ENCODE data around the gene JPH2. TPM values are rescaled to one million over a fixed set of nuclear protein-coding genes. Genes with fewer than 3 reads are reported as not detected.

JPH2 gene
- total and polyA plus RNA-seq, 3 experiments from 2014 or later: not detected

DNA sequence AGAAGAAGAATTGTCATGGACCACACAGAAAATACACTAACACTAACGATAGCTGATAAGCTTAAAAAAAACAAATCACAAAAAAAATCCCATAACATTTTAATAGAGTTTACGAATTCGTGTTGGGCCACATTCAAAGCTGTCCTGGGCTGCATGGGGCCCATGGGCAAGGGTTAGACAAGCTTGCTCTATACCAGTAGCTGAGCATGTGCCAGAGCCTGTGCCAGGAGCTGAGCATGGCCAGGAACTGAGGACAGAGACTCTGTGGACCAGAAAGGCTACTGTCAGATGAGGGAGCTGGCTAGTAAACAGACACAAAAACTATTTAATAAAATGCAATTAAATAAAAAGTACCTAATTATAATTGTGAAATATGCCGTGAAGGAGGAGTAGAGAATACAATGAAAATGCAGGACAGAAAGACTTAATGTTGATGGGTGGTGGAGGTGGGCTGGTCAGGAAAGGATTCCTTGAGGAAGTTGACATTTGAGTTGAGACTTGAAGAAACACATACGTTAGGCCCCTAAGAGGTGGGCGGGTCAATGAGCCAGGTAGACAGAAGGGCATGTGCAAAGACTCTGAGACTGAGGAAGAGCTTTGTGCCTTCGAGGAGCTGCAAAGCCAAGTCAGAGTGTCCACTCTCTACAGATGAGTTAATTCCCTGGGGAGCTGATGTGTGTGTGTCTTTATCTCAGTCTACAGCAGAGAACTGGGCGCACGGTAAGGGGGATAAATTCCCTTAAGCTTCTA lies 66.1 kb downstream of the JPH2 start:
- no peak for DNase-seq
- Mint-ChIP-seq H3K4me1 (peaks cover 0 to 1% (median 0%) of the 10 kb centered on the region in 3 donors), H3K27ac (no peak overlapping the region), H3K27me3 (peaks cover 26 to 57% of the 10 kb centered on the region in 2 donors), H3K36me3 (no peaks in the 10 kb centered on the region), H3K4me3 (no peak overlapping the region), H3K9me3 (no peaks in the 10 kb centered on the region)
- Histone ChIP-seq H3K27ac (ENCODE audit: low read depth, low read length) (no peak overlapping the region), H3K9me3 (ENCODE audit: low read length) (no peaks in the 10 kb centered on the region), H3K4me3 (ENCODE audit: low read length) (no peak overlapping the region), H3K27me3 (ENCODE audit: insufficient read depth, low read length, poor library complexity, severe bottlenecking) (peaks cover 5% of the 10 kb centered on the region), H3K36me3 (ENCODE audit: insufficient read depth, low read length) (no peaks in the 10 kb centered on the region), H3K4me1 (ENCODE audit: insufficient read depth, low read length) (no peaks in the 10 kb centered on the region)
- ChIA-PET CTCF (no interaction called here), POLR2A (interaction anchor here (0.5 kb wide), 1 partner anchor 488 kb away, joined by 3 read pairs; no protein-coding TSS in a partner anchor)

- Histone ChIP-seq H3K4me3 (ENCODE audit: low read length) (no peak overlapping the region), H3K27me3 (ENCODE audit: insufficient read depth, low read length, poor library complexity, severe bottlenecking) (peaks cover 8% of the 10 kb centered on the region), H3K27ac (ENCODE audit: low read depth, low read length) (no peak overlapping the region), H3K9me3 (ENCODE audit: low read length) (no peaks in the 10 kb centered on the region), H3K4me1 (ENCODE audit: insufficient read depth, low read length) (no peaks in the 10 kb centered on the region), H3K36me3 (ENCODE audit: insufficient read depth, low read length) (no peaks in the 10 kb centered on the region)
- Mint-ChIP-seq H3K9me3 (no peaks in the 10 kb centered on the region), H3K4me1 (peaks cover 0 to 1% (median 0%) of the 10 kb centered on the region in 3 donors), H3K36me3 (no peaks in the 10 kb centered on the region), H3K4me3 (no peak overlapping the region), H3K27ac (no peak overlapping the region), H3K27me3 (peaks cover 33 to 63% of the 10 kb centered on the region in 2 donors)
- no peak for DNase-seq
- ChIA-PET CTCF (interaction anchor here (1.3 to 2.4 kb wide), 2 partner anchors 37 to 71 kb away, joined by 3 to 14 read pairs; no protein-coding TSS in a partner anchor), POLR2A (no interaction called here)
These were observed 68.6 kb downstream of the JPH2 start for GRCh38 chr20:44118185-44119033.

GRCh38 chr20:44117296-44118184 lies 69.4 kb downstream of the JPH2 start:
- ChIA-PET POLR2A (no interaction called here), CTCF (interaction anchor here (0.6 to 2.4 kb wide), 3 partner anchors 11 to 72 kb away, joined by 3 to 14 read pairs (median 3); no protein-coding TSS in a partner anchor)
- no peaks in the 10 kb centered on the region for H3K9me3 Mint-ChIP-seq
- Histone ChIP-seq H3K4me1 (ENCODE audit: insufficient read depth, low read length) (no peaks in the 10 kb centered on the region), H3K27me3 (ENCODE audit: insufficient read depth, low read length, poor library complexity, severe bottlenecking) (peaks cover 8% of the 10 kb centered on the region), H3K27ac (ENCODE audit: low read depth, low read length) (no peak overlapping the region), H3K9me3 (ENCODE audit: low read length) (no peaks in the 10 kb centered on the region), H3K4me3 (ENCODE audit: low read length) (no peak overlapping the region), H3K36me3 (ENCODE audit: insufficient read depth, low read length) (no peaks in the 10 kb centered on the region)
- H3K4me3 Mint-ChIP-seq: no peak overlapping the region
- peaks cover 0 to 1% (median 0%) of the 10 kb centered on the region in 3 donors for H3K4me1 Mint-ChIP-seq
- peaks cover 25 to 60% of the 10 kb centered on the region in 2 donors for H3K27me3 Mint-ChIP-seq
- H3K36me3 Mint-ChIP-seq: no peaks in the 10 kb centered on the region
- no peak for DNase-seq
- H3K27ac Mint-ChIP-seq: no peak overlapping the region

GRCh38 chr20:44115762-44116644 lies 71.0 kb downstream of the JPH2 start:
- Histone ChIP-seq H3K27ac (ENCODE audit: low read depth, low read length) (no peak overlapping the region), H3K9me3 (ENCODE audit: low read length) (no peaks in the 10 kb centered on the region), H3K36me3 (ENCODE audit: insufficient read depth, low read length) (no peaks in the 10 kb centered on the region), H3K27me3 (ENCODE audit: insufficient read depth, low read length, poor library complexity, severe bottlenecking) (peaks cover 8% of the 10 kb centered on the region), H3K4me1 (ENCODE audit: insufficient read depth, low read length) (no peaks in the 10 kb centered on the region), H3K4me3 (ENCODE audit: low read length) (no peak overlapping the region)
- POLR2A ChIA-PET: no interaction called here
- Mint-ChIP-seq H3K27ac (no peak overlapping the region), H3K9me3 (no peaks in the 10 kb centered on the region), H3K27me3 (peaks cover 36 to 56% of the 10 kb centered on the region in 2 donors), H3K4me3 (no peak overlapping the region), H3K36me3 (no peaks in the 10 kb centered on the region), H3K4me1 (peaks cover 0 to 1% (median 0%) of the 10 kb centered on the region in 3 donors)
- DNase-seq: no peak
- CTCF ChIA-PET: interaction anchor here (2.4 kb wide), 1 partner anchor 74 kb away, joined by 14 read pairs; no protein-coding TSS in a partner anchor

DNA sequence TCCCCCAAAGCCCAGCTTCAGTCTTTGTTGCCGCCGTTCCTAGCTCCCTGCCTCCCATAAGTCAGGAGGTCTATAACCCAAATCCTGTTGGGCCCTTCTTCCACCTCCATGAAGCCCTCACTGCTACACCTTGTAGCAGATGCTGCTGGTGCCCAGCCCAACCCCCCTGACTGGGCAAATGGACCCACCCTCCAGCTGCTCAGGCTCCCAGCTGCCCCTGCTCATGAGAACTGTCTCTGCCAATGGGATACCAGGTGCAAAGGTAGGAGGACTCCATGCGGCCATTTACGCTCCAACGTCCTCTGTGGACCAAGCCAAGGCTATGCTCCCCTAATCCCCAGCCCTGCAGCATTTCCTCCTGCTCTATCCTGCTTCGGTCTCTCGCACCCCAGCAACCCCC lies 71.8 kb downstream of the JPH2 start:
- peaks cover 40 to 60% of the 10 kb centered on the region in 2 donors for H3K27me3 Mint-ChIP-seq
- no peak overlapping the region for H3K27ac Mint-ChIP-seq
- H3K4me3 ChIP-seq (ENCODE audit: low read length): no peak overlapping the region
- no peaks in the 10 kb centered on the region for H3K9me3 ChIP-seq (ENCODE audit: low read length)
- CTCF ChIA-PET: interaction anchor here (1.2 kb wide), 1 partner anchor 75 kb away, joined by 3 read pairs; no protein-coding TSS in a partner anchor
- H3K4me1 Mint-ChIP-seq: peaks cover 0 to 1% (median 0%) of the 10 kb centered on the region in 3 donors
- peaks cover 8% of the 10 kb centered on the region for H3K27me3 ChIP-seq (ENCODE audit: insufficient read depth, low read length, poor library complexity, severe bottlenecking)
- no peaks in the 10 kb centered on the region for H3K9me3 Mint-ChIP-seq
- H3K36me3 Mint-ChIP-seq: no peaks in the 10 kb centered on the region
- DNase-seq: no peak
- no peaks in the 10 kb centered on the region for H3K4me1 ChIP-seq (ENCODE audit: insufficient read depth, low read length)
- H3K36me3 ChIP-seq (ENCODE audit: insufficient read depth, low read length): no peaks in the 10 kb centered on the region
- no peak overlapping the region for H3K4me3 Mint-ChIP-seq
- POLR2A ChIA-PET: no interaction called here
- H3K27ac ChIP-seq (ENCODE audit: low read depth, low read length): no peak overlapping the region

DNA sequence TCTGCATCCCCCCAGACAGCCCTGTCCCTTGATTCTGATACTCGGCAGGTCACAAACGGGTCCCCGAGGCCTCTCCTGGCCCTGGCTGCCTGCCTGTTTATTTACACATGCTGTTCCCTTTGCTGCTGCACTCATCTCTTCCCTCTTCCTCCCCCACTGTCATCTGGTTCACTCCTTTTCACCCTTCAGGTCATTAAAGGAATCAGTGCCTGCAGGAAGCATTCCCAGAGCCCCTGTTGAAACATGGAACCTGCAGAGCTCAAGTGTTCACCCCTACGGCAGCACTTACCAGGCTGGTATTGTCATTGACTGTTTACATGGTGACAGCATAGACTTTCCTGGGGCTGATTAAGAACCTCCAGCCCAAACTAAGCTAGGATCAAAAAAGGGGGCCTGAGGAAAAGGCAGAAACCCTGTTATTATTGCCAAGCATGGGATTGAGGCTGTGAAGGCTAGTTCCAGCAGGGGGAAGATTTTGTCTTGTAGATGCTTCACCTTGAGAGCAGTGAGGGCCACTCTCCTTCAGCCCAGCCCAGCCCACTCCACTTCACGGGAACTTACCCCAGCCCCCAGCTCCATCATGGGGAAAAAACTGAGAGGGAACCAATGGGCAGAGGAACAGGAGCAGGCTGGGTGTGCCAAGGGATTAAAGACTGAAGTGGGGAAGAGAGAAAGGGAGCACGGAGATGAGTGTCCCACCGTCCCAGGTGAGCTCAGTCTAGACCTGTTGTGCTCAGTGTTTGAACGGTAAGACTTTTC lies 73.2 kb downstream of the JPH2 start:
- no peaks in the 10 kb centered on the region for H3K9me3 ChIP-seq (ENCODE audit: low read length)
- no peak overlapping the region for H3K4me3 ChIP-seq (ENCODE audit: low read length)
- no peak overlapping the region for H3K27ac ChIP-seq (ENCODE audit: low read depth, low read length)
- Mint-ChIP-seq H3K4me3 (no peak overlapping the region), H3K9me3 (peaks cover 0 to 6% (median 3%) of the 10 kb centered on the region in 5 donors), H3K27me3 (peaks cover 45 to 69% of the 10 kb centered on the region in 2 donors), H3K27ac (no peak overlapping the region), H3K36me3 (no peaks in the 10 kb centered on the region), H3K4me1 (peaks cover 0 to 1% (median 0%) of the 10 kb centered on the region in 3 donors)
- no peaks in the 10 kb centered on the region for H3K36me3 ChIP-seq (ENCODE audit: insufficient read depth, low read length)
- peaks cover 8% of the 10 kb centered on the region for H3K27me3 ChIP-seq (ENCODE audit: insufficient read depth, low read length, poor library complexity, severe bottlenecking)
- H3K4me1 ChIP-seq (ENCODE audit: insufficient read depth, low read length): no peaks in the 10 kb centered on the region
- POLR2A ChIA-PET: no interaction called here
- no peak for DNase-seq
- CTCF ChIA-PET: interaction anchor here (0.5 to 1.2 kb wide), 2 partner anchors 76 to 111 kb away, joined by 3 read pairs; no protein-coding TSS in a partner anchor

Data from CD8-positive, alpha-beta memory T cell (primary cell).